GM19397 (cell line): Measurements from ENCODE around the gene PCF11.
A peak's percentile ranks its signal among the peaks of the same experiment; 100 is the strongest.
"Not testable (repeated sequence)": the region's sequence is repeated elsewhere in the genome, so short reads cannot be mapped to it uniquely, and the experiment has no call there.

Experiments
- ATAC-seq: cut with Tn5 transposase; IDR thresholded peaks from one replicate; pipeline ENCODE4 v1.9.1; 2021; ENCODE audit warnings: mild to moderate bottlenecking, moderate library complexity; ENCODE audit not compliant: unreplicated experiment

Gene PCF11

GRCh38 chr11:83187465-83187864 is 30.5 kb downstream of the PCF11 start:
- no peak for ATAC-seq

- no peak for ATAC-seq
Measured at GRCh38 chr11:83191491-83191890, 34.6 kb downstream of the PCF11 start.

- ATAC-seq, result no peak
Measured at GRCh38 chr11:83191986-83192385, 35.1 kb downstream of the PCF11 start.

GRCh38 chr11:83192606-83193245 is 35.8 kb downstream of the PCF11 start:
- ATAC-seq, result no peak

GRCh38 chr11:83193315-83194280 is 36.7 kb downstream of the PCF11 start, which contains the start of gene ANKRD42:
ANKRD42 (plus strand) TSS chr11:83193712; CDS start chr11:83194671, 959 bp downstream.
- ATAC-seq, result peak; percentile 94

GRCh38 chr11:83194281-83195142 is 37.6 kb downstream of the PCF11 start:
- ATAC-seq, result peak; percentile 56

- no peak for ATAC-seq
Measured at GRCh38 chr11:83195143-83195466, 38.2 kb downstream of the PCF11 start.

- ATAC-seq, result no peak
Measured at GRCh38 chr11:83195649-83196048, 38.7 kb downstream of the PCF11 start.

- no peak for ATAC-seq
Measured at GRCh38 chr11:83200035-83200434, 43.1 kb downstream of the PCF11 start.

- no peak for ATAC-seq
Measured at GRCh38 chr11:83205608-83206185, 48.8 kb downstream of the PCF11 start.

- no peak for ATAC-seq
Measured at GRCh38 chr11:83206221-83206620, 49.3 kb downstream of the PCF11 start.

GRCh38 chr11:83206771-83207382 is 49.9 kb downstream of the PCF11 start:
- not testable (repeated sequence) for ATAC-seq

- no peak for ATAC-seq
Measured at GRCh38 chr11:83219095-83219494, 62.2 kb downstream of the PCF11 start.

- ATAC-seq, result no peak
Measured at GRCh38 chr11:83220260-83220659, 63.3 kb downstream of the PCF11 start.

GRCh38 chr11:83221694-83222093 is 64.8 kb downstream of the PCF11 start:
- ATAC-seq, result no peak

GRCh38 chr11:83222499-83222898 is 65.6 kb downstream of the PCF11 start:
- no peak for ATAC-seq

- no peak for ATAC-seq
Measured at GRCh38 chr11:83223457-83223856, 66.5 kb downstream of the PCF11 start.

GRCh38 chr11:83235825-83236224 is 78.9 kb downstream of the PCF11 start:
- ATAC-seq, result no peak
